Ishikawa (cell line): ENCODE measurements around the gene DHDDS.
A peak's percentile ranks its signal among the peaks of the same experiment; 100 is the strongest.

Experiments used
- CEBPB ChIP-seq: IDR thresholded peaks from 2 replicates; pipeline ENCODE4 v1.6.1; 2012
- CREB1 ChIP-seq: IDR thresholded peaks from 2 replicates; pipeline ENCODE4 v1.6.1; 2012; ENCODE audit warnings: low read depth
- EGR1 ChIP-seq: IDR thresholded peaks from 2 replicates; pipeline ENCODE4 v1.6.1; 2012
- EP300 ChIP-seq: IDR thresholded peaks from 2 replicates; pipeline ENCODE4 v1.6.1; 2012; ENCODE audit warnings: borderline replicate concordance
- FOXM1 ChIP-seq: IDR thresholded peaks from 2 replicates; pipeline ENCODE4 v1.6.1; 2012; ENCODE audit warnings: low read depth, borderline replicate concordance
- NFIC ChIP-seq: IDR thresholded peaks from 2 replicates; pipeline ENCODE4 v1.6.1; 2012
- RAD21 ChIP-seq: IDR thresholded peaks from 2 replicates; pipeline ENCODE4 v1.6.1; 2012; ENCODE audit warnings: low read depth
- TAF1 ChIP-seq: IDR thresholded peaks from 2 replicates; pipeline ENCODE4 v1.6.1; 2012; ENCODE audit warnings: low read depth, mild to moderate bottlenecking
- TCF12 ChIP-seq: IDR thresholded peaks from 2 replicates; pipeline ENCODE4 v1.6.1; 2012; ENCODE audit warnings: low read depth
- TEAD4 ChIP-seq: IDR thresholded peaks from 2 replicates; pipeline ENCODE4 v1.6.1; 2012
- USF1 ChIP-seq: IDR thresholded peaks from 2 replicates; pipeline ENCODE4 v1.6.1; 2012
- YY1 ChIP-seq: IDR thresholded peaks from 2 replicates; pipeline ENCODE4 v1.6.1; 2012; ENCODE audit warnings: low read depth
- ZBTB7A ChIP-seq: IDR thresholded peaks from 2 replicates; pipeline ENCODE4 v1.6.1; 2012; ENCODE audit warnings: low read depth
- TF ChIP-seq, protein P1 (sequence below): IDR thresholded peaks from 2 replicates; pipeline ENCODE4 v1.6.1; 2012; ENCODE audit warnings: low read depth, mild to moderate bottlenecking
- TF ChIP-seq, protein P2 (sequence below): IDR thresholded peaks from 2 replicates; pipeline ENCODE4 v1.6.1; 2012

The DHDDS gene

DNA sequence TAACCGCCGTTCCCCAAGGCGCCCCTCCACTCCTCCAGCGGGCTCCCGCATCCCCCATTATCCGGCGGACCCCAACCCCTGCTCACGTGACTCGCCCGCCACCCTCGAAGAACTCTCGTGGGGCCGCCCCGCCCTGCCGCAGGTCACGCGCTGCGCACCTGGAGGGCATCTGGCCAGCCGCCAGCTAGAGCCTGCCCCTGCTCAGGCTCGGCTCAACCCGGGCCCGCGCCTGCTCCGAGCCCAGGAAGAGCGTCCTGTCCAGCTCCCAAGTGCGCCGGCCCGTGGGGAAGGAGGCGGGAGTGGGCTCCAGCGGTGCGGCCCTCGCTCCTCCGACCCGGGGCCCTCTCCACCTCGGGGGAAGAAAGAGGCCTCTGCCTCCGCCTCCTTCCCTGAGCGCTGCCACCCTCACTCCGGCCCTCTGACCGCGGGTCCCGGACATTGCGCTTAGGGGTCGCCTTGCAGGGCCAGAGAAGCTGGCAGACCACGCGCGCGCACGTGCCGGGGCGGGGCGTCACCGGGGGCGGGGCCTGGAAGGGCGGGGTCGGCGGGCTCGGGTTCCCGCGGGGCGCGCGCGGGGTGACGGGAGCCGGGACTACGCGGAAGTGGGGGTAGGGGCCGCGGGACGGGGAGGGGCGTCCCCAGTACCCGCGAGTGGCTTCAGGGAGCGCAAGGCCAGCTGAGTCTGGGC is 68.5 kb downstream of the DHDDS start:
- TF ChIP-seq TAF1 (peak; percentile 77), FOXM1 (peak; percentile 14; the same call in 1 of the 2 replicates), EP300 (peak; percentile 53), NFIC (peak; percentile 97), USF1 (peak; percentile 96), TCF12 (peak; percentile 79), ZBTB7A (peak; percentile 93), YY1 (0 out of 2 replicates have a peak, but pooled peaks have one; percentile 6), CREB1 (no peak), TEAD4 (0 out of 2 replicates have a peak, but pooled peaks have one; percentile 35), EGR1 (no peak), CEBPB (no peak; the same call in 1 of the 2 replicates), RAD21 (no peak)
- TF ChIP-seq, protein P1, sequence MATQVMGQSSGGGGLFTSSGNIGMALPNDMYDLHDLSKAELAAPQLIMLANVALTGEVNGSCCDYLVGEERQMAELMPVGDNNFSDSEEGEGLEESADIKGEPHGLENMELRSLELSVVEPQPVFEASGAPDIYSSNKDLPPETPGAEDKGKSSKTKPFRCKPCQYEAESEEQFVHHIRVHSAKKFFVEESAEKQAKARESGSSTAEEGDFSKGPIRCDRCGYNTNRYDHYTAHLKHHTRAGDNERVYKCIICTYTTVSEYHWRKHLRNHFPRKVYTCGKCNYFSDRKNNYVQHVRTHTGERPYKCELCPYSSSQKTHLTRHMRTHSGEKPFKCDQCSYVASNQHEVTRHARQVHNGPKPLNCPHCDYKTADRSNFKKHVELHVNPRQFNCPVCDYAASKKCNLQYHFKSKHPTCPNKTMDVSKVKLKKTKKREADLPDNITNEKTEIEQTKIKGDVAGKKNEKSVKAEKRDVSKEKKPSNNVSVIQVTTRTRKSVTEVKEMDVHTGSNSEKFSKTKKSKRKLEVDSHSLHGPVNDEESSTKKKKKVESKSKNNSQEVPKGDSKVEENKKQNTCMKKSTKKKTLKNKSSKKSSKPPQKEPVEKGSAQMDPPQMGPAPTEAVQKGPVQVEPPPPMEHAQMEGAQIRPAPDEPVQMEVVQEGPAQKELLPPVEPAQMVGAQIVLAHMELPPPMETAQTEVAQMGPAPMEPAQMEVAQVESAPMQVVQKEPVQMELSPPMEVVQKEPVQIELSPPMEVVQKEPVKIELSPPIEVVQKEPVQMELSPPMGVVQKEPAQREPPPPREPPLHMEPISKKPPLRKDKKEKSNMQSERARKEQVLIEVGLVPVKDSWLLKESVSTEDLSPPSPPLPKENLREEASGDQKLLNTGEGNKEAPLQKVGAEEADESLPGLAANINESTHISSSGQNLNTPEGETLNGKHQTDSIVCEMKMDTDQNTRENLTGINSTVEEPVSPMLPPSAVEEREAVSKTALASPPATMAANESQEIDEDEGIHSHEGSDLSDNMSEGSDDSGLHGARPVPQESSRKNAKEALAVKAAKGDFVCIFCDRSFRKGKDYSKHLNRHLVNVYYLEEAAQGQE, result no peak
- TF ChIP-seq, protein P2, sequence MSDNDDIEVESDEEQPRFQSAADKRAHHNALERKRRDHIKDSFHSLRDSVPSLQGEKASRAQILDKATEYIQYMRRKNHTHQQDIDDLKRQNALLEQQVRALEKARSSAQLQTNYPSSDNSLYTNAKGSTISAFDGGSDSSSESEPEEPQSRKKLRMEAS, result peak; percentile 87

GRCh38 chr1:26510711-26511110 is 78.6 kb downstream of the DHDDS start:
- TF ChIP-seq CEBPB, result 0 out of 2 replicates have a peak, but pooled peaks have one; percentile 11
- TF ChIP-seq NFIC, result peak; percentile 45; the same call in 1 of the 2 replicates
- peak; percentile 98 for TF ChIP-seq TEAD4
- TF ChIP-seq TCF12, result peak; percentile 47; the same call in 1 of the 2 replicates

GRCh38 chr1:26516987-26517765 is 85.1 kb downstream of the DHDDS start:
- no peak for TF ChIP-seq EGR1
- TF ChIP-seq CREB1, result no peak
- no peak for TF ChIP-seq TAF1
- TF ChIP-seq CEBPB, result no peak

DNA sequence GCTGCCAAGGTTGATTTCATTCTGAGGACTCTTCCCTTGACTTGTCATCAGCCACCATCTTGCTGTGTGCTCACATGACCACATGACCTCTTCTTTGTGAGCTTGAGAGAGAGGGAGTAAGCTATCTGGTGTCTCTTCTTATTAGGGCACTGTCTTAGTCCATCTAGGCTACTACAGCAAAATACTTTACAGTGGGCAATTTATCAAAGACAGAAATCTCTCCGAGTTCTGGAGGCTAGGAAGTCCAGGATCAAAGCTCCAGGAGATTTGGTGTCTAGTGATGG is 85.6 kb downstream of the DHDDS start:
- no peak for TF ChIP-seq USF1
- TF ChIP-seq CEBPB, result no peak
- TF ChIP-seq TCF12, result no peak
- TF ChIP-seq YY1, result no peak
- TF ChIP-seq EGR1, result no peak
- no peak for TF ChIP-seq CREB1
- no peak for TF ChIP-seq TEAD4
- TF ChIP-seq EP300, result no peak
- TF ChIP-seq, protein P2, result no peak
- no peak for TF ChIP-seq ZBTB7A

DNA sequence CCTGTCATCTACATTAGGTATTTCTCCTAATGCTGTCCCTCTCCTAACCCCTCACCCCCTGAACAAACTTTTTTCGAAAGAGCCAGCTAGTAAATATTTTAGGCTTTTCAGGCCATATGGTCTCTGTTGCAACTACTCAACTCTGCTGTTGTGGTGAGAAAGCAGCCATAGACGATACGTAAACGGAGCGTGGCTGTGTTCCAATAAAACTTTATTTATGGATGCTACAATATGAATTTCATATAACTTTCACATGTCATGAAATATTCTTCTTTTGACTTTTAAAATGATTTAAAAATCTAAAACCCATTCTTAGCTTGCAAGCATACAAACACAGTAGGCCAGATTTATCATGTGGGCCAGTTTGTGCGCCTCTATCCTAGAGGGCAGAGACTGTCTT is 86.2 kb downstream of the DHDDS start:
- TF ChIP-seq EGR1, result no peak
- no peak for TF ChIP-seq CREB1
- TF ChIP-seq USF1, result no peak
- TF ChIP-seq ZBTB7A, result no peak
- no peak for TF ChIP-seq EP300
- TF ChIP-seq, protein P2, result no peak
- no peak for TF ChIP-seq FOXM1
- TF ChIP-seq YY1, result no peak
- no peak for TF ChIP-seq CEBPB
- no peak for TF ChIP-seq RAD21
- no peak for TF ChIP-seq TEAD4
- no peak for TF ChIP-seq TCF12
- TF ChIP-seq, protein P1, result no peak
- TF ChIP-seq TAF1, result no peak
- TF ChIP-seq NFIC, result no peak
